Adrenal gland (tissue), 12 donors: Measurements from ENCODE around the gene ASPG. TPM values are rescaled to one million over a fixed set of nuclear protein-coding genes. Genes with fewer than 3 reads are reported as not detected.
"Not testable (repeated sequence)": the region's sequence is repeated elsewhere in the genome, so short reads cannot be mapped to it uniquely, and the experiment has no call there.

Source experiments
- DNase-seq, 7 donors: peaks; one replicate each; pipeline ENCODE4 v3.0.0-alpha.2; 2019 to 2020
- H3K27ac ChIP-seq, 5 donors: fragments of 200-600 bp; sonication (generic) in 4 of 5; 1 replicate in 3 of 5; 2 replicates in 2 of 5; pipeline versions ENCODE4 v1.5.1 to v1.8.0; 2016 to 2020; ENCODE audit warnings: mild to moderate bottlenecking in 1 of 5
- H3K27me3 ChIP-seq: fragments of 200-600 bp; 2 replicates; pipeline ENCODE4 v1.8.0; 2021
- H3K36me3 ChIP-seq, 2 donors: fragments of 200-600 bp; replicated peaks in 1 of 2; 1 replicate in 1 of 2; 2 replicates in 1 of 2; pipeline versions ENCODE4 v1.5.1 to v1.8.0; 2018 to 2022
- H3K4me1 ChIP-seq, 2 donors: fragments of 200-600 bp; replicated peaks in 1 of 2; 1 replicate in 1 of 2; 2 replicates in 1 of 2; pipeline versions ENCODE4 v1.5.1 to v1.8.0; 2018 to 2021
- H3K4me3 ChIP-seq, 4 donors: fragments of 200-600 bp; sonication (generic) in 3 of 4; one replicate each; pipeline ENCODE4 v1.5.1; 2016 to 2018
- H3K9me3 ChIP-seq, 3 donors: fragments of 200-600 bp; sonication (generic) in 1 of 3; replicated peaks in 1 of 3; 1 replicate in 2 of 3; 2 replicates in 1 of 3; pipeline versions ENCODE4 v1.5.1 to v1.8.0; 2016 to 2021
- POLR2A ChIP-seq, 2 donors: fragments of 450-650 bp; IDR thresholded peaks; one replicate each; pipeline ENCODE4 v1.6.1; 2017; ENCODE audit warnings: antibody characterized with exemption in 2 of 2, mild to moderate bottlenecking in 2 of 2, moderate library complexity in 1 of 2
- WGBS, 4 donors: extraction: QIAGEN DNeasy Blood & Tissue Kit in 2 of 4; methylation state at CpG; one replicate each; pipeline versions ENCODE4 v1.1.5 to v1.1.7; 2013 to 2017; 5-methylcytosine and 5-hydroxymethylcytosine counted together
- intact Hi-C, 2 donors: fragments of 100-400 bp; cut with DNase I; formaldehyde crosslinking; loops; one replicate each; pipeline versions ENCODE4 v1.14.1 to v1.15.0; 2022 to 2023
- polyA plus RNA-seq, 3 donors: library from polyadenylated mRNA; stranded (reverse); fragments of 200-250 nt in 2 of 3; fragments of 350-450 nt in 1 of 3; fragmentation: Illumina TruSeq in 1 of 3; extraction: RNeasy Lipid Tissue Mini Kit (QIAGEN cat#74804) in 1 of 3; gene quantifications; one replicate each; pipeline ENCODE4 v1.2.3, GENCODE V29; 2013 to 2014
- total RNA-seq, 9 donors: library from RNA; depleted of rRNA in 4 of 9; stranded (reverse); fragments of >200 nt in 4 of 9; fragments of 120-200 nt in 1 of 9; fragmentation: NEBNext Ultra II Directional in 1 of 9; extraction: Animal tissue kit (Norgen Biotek cat#: 25700) in 1 of 9; gene quantifications; one replicate each; pipeline versions ENCODE4 v1.1.0 to v1.2.4, GENCODE V29; 2013 to 2023
- TF ChIP-seq, protein P1 (sequence below), 6 experiments: fragments of 450-650 bp in 4 of 6; fragments of 200-600 bp in 2 of 6; sonication (generic) in 1 of 6; IDR thresholded peaks; 1 replicate in 5 of 6; 2 replicates in 1 of 6; pipeline versions ENCODE4 v1.5.1 to v1.8.0; 2016 to 2021; ENCODE audit warnings: antibody characterized with exemption in 6 of 6, mild to moderate bottlenecking in 2 of 6, moderate library complexity in 1 of 6
- donor health status: healthy with polysubstance abuse.
- donor health status: Bipolar disorder and iron deficiency.
- donor health status: DM: yes; HTN: yes; CAD: no.
- donor health status: DM: no; HTN: no; CAD: no.
- donor health status: DM: no; HTN: no; CAD: no.
- donor health status: DM: yes; HTN: yes; CAD: no.

Gene ASPG
- total and polyA plus RNA-seq, 12 donors, result 0.07 to 9.1 (median 3.3) TPM

DNA sequence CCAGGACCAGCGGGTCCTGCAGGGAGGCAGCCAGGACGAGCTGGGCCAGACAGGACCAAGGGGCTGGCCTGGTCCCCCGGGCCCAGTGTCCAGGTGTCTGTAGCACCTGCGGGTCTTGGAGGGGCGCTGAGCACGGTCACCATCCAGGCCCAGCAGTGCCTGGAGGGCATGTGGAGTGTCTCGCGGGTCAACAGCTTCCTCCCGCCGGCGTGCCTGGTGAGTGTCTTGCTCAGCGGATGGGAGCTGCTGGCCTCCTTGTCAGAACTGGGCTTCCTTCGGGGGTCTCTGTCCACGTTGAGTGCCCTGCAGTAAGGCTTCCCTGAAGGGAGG lies 66.7 kb downstream of the ASPG start:
- peak overlapping the region in 1 of 5 donors; percentile 68 for H3K27ac ChIP-seq
- WGBS, 4 donors, result 80 to 91% (median 89%) methylated on average over 13 to 14 of the region's 14 CpGs
- H3K9me3 ChIP-seq, result no peaks in the 10 kb centered on the region
- H3K4me1 ChIP-seq, result peaks cover 0 to 20% of the 10 kb centered on the region in 2 donors
- DNase-seq, result no peak
- no peaks in the 10 kb centered on the region for H3K27me3 ChIP-seq
- no peak overlapping the region for H3K4me3 ChIP-seq
- intact Hi-C loops, result no loop called here
- H3K36me3 ChIP-seq, result no peaks in the 10 kb centered on the region
- no peak for TF ChIP-seq POLR2A (IDR thresholded peaks at IDR 0.05)
- TF ChIP-seq, protein P1, sequence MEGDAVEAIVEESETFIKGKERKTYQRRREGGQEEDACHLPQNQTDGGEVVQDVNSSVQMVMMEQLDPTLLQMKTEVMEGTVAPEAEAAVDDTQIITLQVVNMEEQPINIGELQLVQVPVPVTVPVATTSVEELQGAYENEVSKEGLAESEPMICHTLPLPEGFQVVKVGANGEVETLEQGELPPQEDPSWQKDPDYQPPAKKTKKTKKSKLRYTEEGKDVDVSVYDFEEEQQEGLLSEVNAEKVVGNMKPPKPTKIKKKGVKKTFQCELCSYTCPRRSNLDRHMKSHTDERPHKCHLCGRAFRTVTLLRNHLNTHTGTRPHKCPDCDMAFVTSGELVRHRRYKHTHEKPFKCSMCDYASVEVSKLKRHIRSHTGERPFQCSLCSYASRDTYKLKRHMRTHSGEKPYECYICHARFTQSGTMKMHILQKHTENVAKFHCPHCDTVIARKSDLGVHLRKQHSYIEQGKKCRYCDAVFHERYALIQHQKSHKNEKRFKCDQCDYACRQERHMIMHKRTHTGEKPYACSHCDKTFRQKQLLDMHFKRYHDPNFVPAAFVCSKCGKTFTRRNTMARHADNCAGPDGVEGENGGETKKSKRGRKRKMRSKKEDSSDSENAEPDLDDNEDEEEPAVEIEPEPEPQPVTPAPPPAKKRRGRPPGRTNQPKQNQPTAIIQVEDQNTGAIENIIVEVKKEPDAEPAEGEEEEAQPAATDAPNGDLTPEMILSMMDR (IDR thresholded peaks at IDR 0.05), result no peak

DNA sequence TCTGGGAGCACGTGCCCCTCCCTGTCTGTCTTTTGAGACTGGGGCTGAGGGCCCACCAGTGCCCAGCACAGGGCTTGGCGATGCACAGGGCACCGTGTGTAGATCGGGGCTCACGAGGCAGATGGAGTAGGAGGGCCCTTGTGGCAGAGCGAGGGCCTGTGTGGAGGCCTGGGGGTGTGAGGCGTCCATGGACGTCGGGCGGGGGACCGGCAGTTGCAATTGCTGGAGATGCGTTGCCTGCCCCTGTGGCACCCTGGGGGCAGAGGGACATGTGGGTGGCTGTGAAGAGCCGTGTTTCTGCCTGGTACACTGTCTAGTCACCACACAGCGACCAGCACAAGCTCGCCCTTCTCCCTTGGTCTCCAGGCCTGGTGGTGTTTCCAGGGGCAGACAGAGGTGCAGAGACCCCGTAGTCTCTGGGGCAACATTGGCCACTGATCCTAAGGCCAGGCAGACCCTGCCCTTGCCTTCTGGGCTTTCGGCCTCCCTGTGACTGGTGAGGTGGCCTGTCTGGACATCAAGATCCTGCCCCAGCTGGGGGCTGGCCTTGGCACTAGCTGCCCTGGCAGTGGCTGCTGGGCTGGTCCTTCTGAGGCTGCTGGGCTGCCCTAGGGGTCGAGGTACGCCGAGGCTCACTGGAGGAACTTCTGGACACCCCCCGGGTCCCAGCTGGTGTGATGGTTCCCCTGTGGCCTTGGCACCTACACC lies 67.3 kb downstream of the ASPG start:
- no peak for DNase-seq
- Histone ChIP-seq H3K27me3 (no peaks in the 10 kb centered on the region), H3K36me3 (no peaks in the 10 kb centered on the region), H3K4me3 (no peak overlapping the region), H3K4me1 (peaks cover 0 to 20% of the 10 kb centered on the region in 2 donors), H3K9me3 (no peaks in the 10 kb centered on the region), H3K27ac (no peak overlapping the region)
- TF ChIP-seq, protein P1 (IDR thresholded peaks at IDR 0.05), result no peak
- no peak for TF ChIP-seq POLR2A (IDR thresholded peaks at IDR 0.05)
- 88 to 91% (median 88%) methylated on average over 3 to 21 of the region's 21 CpGs for WGBS, 4 donors
- intact Hi-C loops, result no loop called here

DNA sequence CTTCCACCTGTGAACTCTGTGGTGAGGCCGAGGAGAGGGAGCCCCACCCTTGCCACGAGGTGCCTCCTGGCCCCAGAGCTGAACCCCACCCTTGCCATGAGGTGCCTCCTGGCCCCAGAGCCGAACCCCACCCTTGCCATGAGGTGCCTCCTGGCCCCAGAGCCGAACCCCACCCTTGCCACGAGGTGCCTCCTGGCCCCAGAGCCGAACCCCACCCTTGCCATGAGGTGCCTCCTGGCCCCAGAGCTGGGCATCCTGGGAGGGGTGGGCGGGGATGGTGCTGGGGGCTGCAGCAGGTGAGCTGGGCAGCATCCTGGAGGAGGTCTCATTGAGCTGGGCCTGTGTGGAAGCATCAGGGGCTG lies 67.9 kb downstream of the ASPG start:
- H3K9me3 ChIP-seq, intact Hi-C loops, H3K4me3 ChIP-seq, H3K27ac ChIP-seq, DNase-seq, H3K36me3 ChIP-seq, H3K27me3 ChIP-seq: not testable (repeated sequence)
- WGBS, 4 donors, result 48 to 62% (median 58%) methylated on average over 3 to 7 of the region's 7 CpGs; no CpG with 5 or more reads in 1 of the 4 donors
- peaks cover 0 to 20% of the 10 kb centered on the region in 2 donors for H3K4me1 ChIP-seq

DNA sequence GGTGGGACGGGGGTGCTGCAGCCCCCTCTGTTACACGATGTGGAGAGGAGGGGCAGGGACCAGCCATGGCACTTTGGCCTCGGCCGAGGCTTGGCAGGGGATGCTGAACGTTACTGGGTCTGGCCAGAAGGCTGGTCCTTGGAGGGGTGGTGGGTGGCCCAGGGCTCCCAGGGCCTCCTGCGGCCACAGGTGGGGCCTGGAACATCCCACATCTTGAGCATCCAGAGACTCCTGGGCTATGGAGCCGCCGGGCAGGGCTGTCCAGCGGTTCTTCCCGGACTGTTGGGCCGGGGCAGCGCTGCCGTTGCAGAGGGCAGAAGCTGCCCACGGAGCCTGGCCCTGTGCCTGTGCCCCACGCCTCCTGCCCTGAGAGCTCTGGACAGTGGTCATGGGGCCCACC lies 68.7 kb downstream of the ASPG start:
- intact Hi-C loops, result no loop called here
- H3K9me3 ChIP-seq, result no peaks in the 10 kb centered on the region
- no peak for DNase-seq
- H3K36me3 ChIP-seq, result no peaks in the 10 kb centered on the region
- WGBS, 4 donors, result 67 to 82% (median 74%) methylated on average over 5 to 15 of the region's 15 CpGs
- H3K27ac ChIP-seq, result no peak overlapping the region
- H3K4me3 ChIP-seq, result no peak overlapping the region
- no peaks in the 10 kb centered on the region for H3K27me3 ChIP-seq
- TF ChIP-seq POLR2A (IDR thresholded peaks at IDR 0.05), result no peak
- TF ChIP-seq, protein P1 (IDR thresholded peaks at IDR 0.05), result no peak
- H3K4me1 ChIP-seq, result peaks cover 0 to 14% of the 10 kb centered on the region in 2 donors

DNA sequence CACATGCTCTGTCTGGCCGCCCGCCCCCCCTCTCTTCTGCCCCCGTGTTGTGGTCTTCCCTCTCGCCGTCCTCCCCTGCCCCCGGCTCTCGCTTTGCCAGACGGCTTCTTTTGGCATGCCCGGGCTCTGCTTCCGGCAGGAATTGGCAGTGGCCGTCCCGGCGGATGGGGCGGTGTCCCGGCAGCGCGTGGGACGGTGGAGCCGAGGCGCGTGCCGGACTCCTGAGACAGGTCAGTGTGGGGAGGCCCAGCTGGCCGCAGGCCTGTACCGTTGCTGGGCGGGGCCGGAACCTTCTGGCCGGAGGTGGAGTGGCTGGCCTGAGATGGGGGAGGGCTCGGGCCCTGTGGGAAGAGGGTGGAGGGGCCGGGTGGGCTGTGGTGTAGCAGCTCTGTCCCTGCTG lies 70.0 kb downstream of the ASPG start:
- Histone ChIP-seq H3K4me3 (no peak overlapping the region), H3K4me1 (peaks cover 0 to 5% of the 10 kb centered on the region in 2 donors), H3K36me3 (no peaks in the 10 kb centered on the region), H3K27ac (no peak overlapping the region), H3K27me3 (no peaks in the 10 kb centered on the region), H3K9me3 (no peaks in the 10 kb centered on the region)
- DNase-seq, result no peak
- intact Hi-C loops, result no loop called here
- 66 to 87% (median 83%) methylated on average over 23 to 29 of the region's 29 CpGs for WGBS, 4 donors
- no peak for TF ChIP-seq POLR2A (IDR thresholded peaks at IDR 0.05)
- TF ChIP-seq, protein P1 (IDR thresholded peaks at IDR 0.05), result no peak
